Astrocyte (in vitro differentiated cells and primary cell): ENCODE data around the gene THSD8. TPM values are rescaled to one million over a fixed set of nuclear protein-coding genes. Genes with fewer than 3 reads are reported as not detected.
"Not testable (repeated sequence)": the region's sequence is repeated elsewhere in the genome, so short reads cannot be mapped to it uniquely, and the experiment has no call there.

Source experiments
- DNase-seq: peaks from one replicate; pipeline ENCODE4 v3.0.0-alpha.2; 2010; ENCODE audit warnings: low read depth
- FAIRE-seq: peaks from 2 replicates; lab custom pipeline; 2011; peaks lifted over from hg19 to GRCh38; lab: Jason Lieb, UNC
- H2AFZ ChIP-seq: 2 replicates; pipeline ENCODE4 v1.6.0; 2012; ENCODE audit warnings: low read depth, low read length, inconsistent platforms
- H3K27ac ChIP-seq: 2 replicates; pipeline ENCODE4 v1.5.1; 2011; ENCODE audit warnings: low read depth, low read length, inconsistent platforms
- H3K27me3 ChIP-seq: 2 replicates; pipeline ENCODE4 v1.6.0; 2011; ENCODE audit warnings: low read length, inconsistent platforms; ENCODE audit not compliant: insufficient read depth
- H3K36me3 ChIP-seq: 2 replicates; pipeline ENCODE4 v1.5.1; 2011; ENCODE audit warnings: low read length, inconsistent platforms; ENCODE audit not compliant: insufficient read depth
- H3K4me1 ChIP-seq: 2 replicates; pipeline ENCODE4 v1.5.1; 2011; ENCODE audit warnings: low read length, inconsistent platforms; ENCODE audit not compliant: insufficient read depth
- H3K4me2 ChIP-seq: 2 replicates; pipeline ENCODE4 v1.6.0; 2012; ENCODE audit warnings: low read length, inconsistent platforms
- H3K4me3 ChIP-seq: 2 replicates; pipeline ENCODE4 v1.5.1; 2011; ENCODE audit warnings: low read depth, mild to moderate bottlenecking, low read length, inconsistent platforms; ENCODE audit not compliant: insufficient read depth
- H3K79me2 ChIP-seq: 2 replicates; pipeline ENCODE4 v1.6.0; 2012; ENCODE audit warnings: mild to moderate bottlenecking, low read length, inconsistent platforms; ENCODE audit not compliant: insufficient read depth
- H3K9ac ChIP-seq: 2 replicates; pipeline ENCODE4 v1.6.0; 2012; ENCODE audit warnings: mild to moderate bottlenecking, low read length, inconsistent platforms
- H3K9me3 ChIP-seq: 2 replicates; pipeline ENCODE4 v1.5.1; 2012; ENCODE audit warnings: low read depth, mild to moderate bottlenecking, low read length, inconsistent platforms; ENCODE audit not compliant: insufficient read depth
- H4K20me1 ChIP-seq: 2 replicates; pipeline ENCODE4 v1.6.0; 2012; ENCODE audit warnings: low read length, inconsistent platforms; ENCODE audit not compliant: insufficient read depth
- H3K27ac Mint-ChIP-seq: one replicate; pipeline ENCODE4 v1.8.0; 2021; ENCODE audit warnings: mild to moderate bottlenecking, mixed read lengths; ENCODE audit not compliant: unreplicated experiment
- H3K27me3 Mint-ChIP-seq: one replicate; pipeline ENCODE4 v1.8.0; 2021; ENCODE audit warnings: low read depth, mixed read lengths; ENCODE audit not compliant: unreplicated experiment
- H3K36me3 Mint-ChIP-seq: one replicate; pipeline ENCODE4 v1.8.0; 2021; ENCODE audit warnings: low read depth, mixed read lengths; ENCODE audit not compliant: unreplicated experiment
- H3K4me1 Mint-ChIP-seq: one replicate; pipeline ENCODE4 v1.8.0; 2021; ENCODE audit warnings: low read depth, mixed read lengths; ENCODE audit not compliant: unreplicated experiment
- H3K4me3 Mint-ChIP-seq: one replicate; pipeline ENCODE4 v1.8.0; 2021; ENCODE audit warnings: mild to moderate bottlenecking, moderate library complexity, mixed read lengths; ENCODE audit not compliant: unreplicated experiment
- H3K9me3 Mint-ChIP-seq: one replicate; pipeline ENCODE4 v1.8.0; 2021; ENCODE audit warnings: mild to moderate bottlenecking, mixed read lengths; ENCODE audit not compliant: unreplicated experiment
- CTCF ChIP-seq: IDR thresholded peaks from 2 replicates; pipeline ENCODE4 v1.5.1; 2011; ENCODE audit warnings: low read depth, mild to moderate bottlenecking, inconsistent platforms, low read length, moderate library complexity; ENCODE audit not compliant: insufficient read depth
- EZH2 ChIP-seq: IDR thresholded peaks from 2 replicates; pipeline ENCODE4 v1.6.1; 2012; ENCODE audit warnings: mild to moderate bottlenecking, low read length, inconsistent platforms; ENCODE audit not compliant: insufficient read depth
- total RNA-seq: library from RNA; stranded (reverse); gene quantifications from 2 replicates; pipeline ENCODE4 v1.2.1, GENCODE V29; 2021

Gene THSD8
- total RNA-seq, 1 donor from 2014 or later: 3.6 TPM

- peaks cover 27% of the 10 kb centered on the region for H3K79me2 ChIP-seq
- DNase-seq (no peak), FAIRE-seq (no peak)
- Mint-ChIP-seq H3K27ac (no peak overlapping the region), H3K9me3 (no peaks in the 10 kb centered on the region), H3K27me3 (peaks cover under 1% of the 10 kb centered on the region), H3K4me3 (no peak overlapping the region), H3K4me1 (peaks cover 13% of the 10 kb centered on the region), H3K36me3 (peaks cover 2% of the 10 kb centered on the region)
- no peak overlapping the region for H3K4me3 ChIP-seq
- no peaks in the 10 kb centered on the region for H3K36me3 ChIP-seq
- no peak overlapping the region for H3K27ac ChIP-seq
- no peaks in the 10 kb centered on the region for H3K9me3 ChIP-seq
- H4K20me1 ChIP-seq: peaks cover 22% of the 10 kb centered on the region
- no peaks in the 10 kb centered on the region for H3K27me3 ChIP-seq
- TF ChIP-seq EZH2 (no peak), CTCF (no peak)
- H3K4me1 ChIP-seq: peaks cover 26% of the 10 kb centered on the region
- no peak overlapping the region for H2AFZ ChIP-seq
- no peak overlapping the region for H3K9ac ChIP-seq
- H3K4me2 ChIP-seq: no peak overlapping the region
Observed at GRCh38 chr19:12797141-12797587, 4.7 kb upstream of the THSD8 start.

- H2AFZ ChIP-seq, DNase-seq, H3K36me3 Mint-ChIP-seq, H3K27me3 Mint-ChIP-seq, H3K9me3 ChIP-seq, H3K4me2 ChIP-seq, H3K27ac Mint-ChIP-seq, H3K4me3 Mint-ChIP-seq, H3K9ac ChIP-seq, FAIRE-seq, H3K27me3 ChIP-seq, H3K4me3 ChIP-seq, H3K9me3 Mint-ChIP-seq, H3K27ac ChIP-seq, H3K36me3 ChIP-seq: not testable (repeated sequence)
- H3K4me1 Mint-ChIP-seq: peaks cover 13% of the 10 kb centered on the region
- Histone ChIP-seq H3K79me2 (peaks cover 22% of the 10 kb centered on the region), H4K20me1 (peaks cover 18% of the 10 kb centered on the region), H3K4me1 (peaks cover 30% of the 10 kb centered on the region)
Observed at GRCh38 chr19:12797607-12798006, 4.3 kb upstream of the THSD8 start.

- FAIRE-seq: no peak
Observed at GRCh38 chr19:12799742-12800465, 2.0 kb upstream of the THSD8 start.

More at GRCh38 chr19:12799742-12800465, 2.0 kb upstream of the THSD8 start:
- no peaks in the 10 kb centered on the region for H3K36me3 ChIP-seq
- no peak overlapping the region for H3K4me3 ChIP-seq
- H4K20me1 ChIP-seq: peaks cover 11% of the 10 kb centered on the region
- no peaks in the 10 kb centered on the region for H3K9me3 ChIP-seq
- peaks cover 24% of the 10 kb centered on the region for H3K4me1 ChIP-seq
- TF ChIP-seq CTCF (no peak), EZH2 (no peak)
- no peaks in the 10 kb centered on the region for H3K27me3 ChIP-seq
- DNase-seq: no peak
- Mint-ChIP-seq H3K36me3 (peaks cover 2% of the 10 kb centered on the region), H3K4me3 (peak overlapping the region; percentile 88), H3K9me3 (no peaks in the 10 kb centered on the region), H3K27me3 (peaks cover 7% of the 10 kb centered on the region), H3K4me1 (peaks cover 10% of the 10 kb centered on the region), H3K27ac (no peak overlapping the region)
- H2AFZ ChIP-seq: no peak overlapping the region
- H3K4me2 ChIP-seq: peak overlapping the region; percentile 95
- peak overlapping the region; percentile 85 for H3K9ac ChIP-seq
- H3K27ac ChIP-seq: no peak overlapping the region
- peaks cover 14% of the 10 kb centered on the region for H3K79me2 ChIP-seq
